ENCODE data around the gene HACD3.
"Not testable (repeated sequence)": the region's sequence is repeated elsewhere in the genome, so short reads cannot be mapped to it uniquely, and the experiment has no call there.

Gene HACD3, protein sequence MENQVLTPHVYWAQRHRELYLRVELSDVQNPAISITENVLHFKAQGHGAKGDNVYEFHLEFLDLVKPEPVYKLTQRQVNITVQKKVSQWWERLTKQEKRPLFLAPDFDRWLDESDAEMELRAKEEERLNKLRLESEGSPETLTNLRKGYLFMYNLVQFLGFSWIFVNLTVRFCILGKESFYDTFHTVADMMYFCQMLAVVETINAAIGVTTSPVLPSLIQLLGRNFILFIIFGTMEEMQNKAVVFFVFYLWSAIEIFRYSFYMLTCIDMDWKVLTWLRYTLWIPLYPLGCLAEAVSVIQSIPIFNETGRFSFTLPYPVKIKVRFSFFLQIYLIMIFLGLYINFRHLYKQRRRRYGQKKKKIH

DNA sequence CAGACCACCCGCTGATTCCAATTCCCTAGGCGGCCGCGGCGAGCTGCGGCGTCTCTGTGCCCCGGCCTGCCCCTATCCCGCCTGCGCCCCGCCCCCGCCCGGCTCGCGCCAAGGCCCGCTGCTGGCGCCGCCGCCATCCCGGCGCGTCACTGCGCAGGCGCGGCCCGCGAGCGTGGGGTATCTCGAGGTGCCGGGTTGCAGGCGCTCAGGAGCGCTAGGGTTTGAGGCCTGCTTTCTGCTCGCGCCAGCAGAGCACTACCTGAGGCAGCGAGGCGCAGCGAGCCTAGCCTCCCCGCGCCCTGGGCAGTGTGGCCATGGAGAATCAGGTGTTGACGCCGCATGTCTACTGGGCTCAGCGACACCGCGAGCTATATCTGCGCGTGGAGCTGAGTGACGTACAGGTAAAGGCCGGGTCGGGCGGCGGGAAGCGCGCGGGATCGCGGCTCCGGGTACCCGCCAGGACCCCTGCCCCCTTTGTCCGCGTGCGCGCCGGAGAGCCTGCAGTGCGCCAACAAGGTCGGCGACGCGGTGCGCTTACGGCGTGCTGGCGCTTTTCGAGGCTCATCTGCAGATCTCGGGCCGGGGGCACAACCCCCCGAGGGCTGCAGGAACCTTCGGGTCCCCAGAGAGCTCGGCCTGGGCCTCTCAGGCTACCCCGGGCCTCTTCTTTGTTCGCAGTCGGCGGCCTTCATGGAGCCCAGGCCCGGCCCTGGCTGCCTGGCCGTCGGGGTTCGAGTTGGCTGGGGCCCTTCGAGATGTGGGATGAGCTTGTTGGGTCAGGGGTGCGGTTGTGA is at the start of gene HACD3:
Gene HACD3 (plus strand): TSS at position 146 of the 794 bp plus-strand sequence. CDS start 169 bp downstream, at position 315.
- DNase-seq, result peak; percentile 84

DNA sequence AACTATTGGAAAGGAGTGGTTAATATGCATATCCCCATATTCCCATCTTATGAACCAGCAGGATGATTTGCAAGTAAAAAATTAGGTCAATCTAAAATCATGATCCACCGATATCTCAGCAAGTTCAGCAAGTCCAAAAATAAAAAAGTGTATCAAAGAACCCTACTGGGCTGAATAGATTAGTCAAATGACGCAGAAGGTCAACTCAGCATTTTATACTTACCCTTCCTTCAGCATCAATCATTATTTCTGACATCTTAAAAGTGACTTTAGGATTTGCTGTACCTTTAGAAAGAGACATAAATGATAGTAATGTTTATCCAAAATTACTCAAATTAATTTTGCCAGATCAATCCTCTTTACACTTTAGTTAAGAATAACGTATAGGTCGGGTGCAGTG is 45.4 kb upstream of the HACD3 start:
- DNase-seq, result no peak

DNA sequence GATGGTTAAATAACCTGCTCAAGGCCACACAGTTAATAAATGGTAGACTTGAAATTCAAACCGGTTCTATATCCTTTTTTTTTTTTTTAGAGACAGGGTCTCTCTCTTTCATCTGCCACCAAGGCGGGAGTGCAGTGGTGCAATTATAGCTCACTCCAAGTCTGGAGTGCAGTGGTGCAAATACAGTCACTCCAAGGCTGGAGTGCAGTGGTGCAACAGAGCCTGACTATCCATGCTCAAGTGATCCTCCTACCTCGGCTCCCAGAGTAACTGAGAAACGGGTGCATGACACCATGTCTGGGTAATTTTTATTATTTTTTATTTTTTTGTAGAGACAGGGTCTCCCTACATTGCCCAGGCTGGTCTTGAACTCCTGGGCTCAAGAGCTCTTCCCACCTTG is 36.2 kb upstream of the HACD3 start:
- DNase-seq, result no peak

DNA sequence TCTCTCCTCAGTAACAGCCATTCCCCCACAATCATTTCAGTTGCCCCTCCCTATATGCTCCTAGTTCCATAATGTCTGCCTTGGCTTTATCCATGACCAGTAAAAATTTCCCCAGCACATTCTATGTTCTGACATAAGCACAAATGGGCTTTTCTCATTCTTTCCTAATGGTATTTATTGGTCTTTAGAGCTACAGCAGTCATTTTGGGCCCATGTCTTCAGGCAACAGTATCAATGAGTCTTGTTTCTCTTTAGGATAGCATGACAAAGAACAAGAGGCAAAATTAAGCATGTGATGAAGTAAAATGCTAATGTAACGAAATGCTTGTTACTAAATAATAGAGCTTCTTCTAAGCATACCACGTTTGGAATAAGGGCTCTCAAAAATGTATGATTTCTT is 20.9 kb upstream of the HACD3 start:
- DNase-seq, result no peak

DNA sequence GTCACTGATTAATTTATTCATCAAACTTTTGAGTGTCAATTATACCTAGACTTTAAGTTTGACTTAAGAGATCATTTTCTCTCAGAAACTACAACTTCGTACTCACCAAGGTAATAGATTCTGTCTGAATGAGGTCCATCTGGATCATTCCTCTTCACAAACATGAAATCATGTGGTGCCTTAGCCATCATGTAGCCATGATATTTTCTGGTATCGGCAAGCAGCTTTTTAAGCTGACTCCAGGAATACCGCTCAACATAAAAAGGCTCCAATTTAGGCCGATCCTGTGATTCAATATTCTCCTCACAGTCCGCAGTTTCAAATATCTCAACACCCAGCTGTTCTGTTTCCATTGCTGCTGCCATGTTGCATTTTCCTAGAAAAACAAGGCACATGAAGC is 18.1 kb upstream of the HACD3 start:
- DNase-seq, result no peak

DNA sequence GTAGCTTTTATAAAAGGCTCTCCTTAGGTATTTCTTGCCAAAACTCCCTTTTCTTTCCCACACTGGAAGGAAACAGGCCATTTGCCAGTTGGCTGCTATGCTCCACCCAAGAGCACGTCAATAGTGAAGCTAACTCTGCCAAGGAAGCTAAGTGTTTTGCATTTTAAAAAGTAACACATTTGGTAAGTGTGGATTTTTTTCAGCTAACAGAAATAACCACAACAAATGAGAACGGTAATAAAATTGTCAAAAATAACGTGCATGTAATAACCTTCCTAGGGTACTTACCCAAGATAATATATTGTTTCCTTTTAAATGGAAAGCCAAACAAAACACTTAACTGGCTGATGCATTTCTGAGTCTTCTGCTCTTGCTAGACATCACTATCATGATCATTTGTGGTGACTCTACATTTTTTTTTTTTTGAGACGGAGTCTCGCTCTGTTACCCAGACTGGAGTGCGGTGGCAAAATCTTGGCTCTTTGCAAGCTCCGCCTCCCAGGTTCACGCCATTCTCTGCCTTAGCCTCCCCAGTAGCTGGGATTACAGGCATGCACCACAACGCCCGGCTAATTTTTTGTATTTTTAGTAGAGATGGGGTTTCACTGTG is 17.4 kb upstream of the HACD3 start:
- DNase-seq, result no peak

DNA sequence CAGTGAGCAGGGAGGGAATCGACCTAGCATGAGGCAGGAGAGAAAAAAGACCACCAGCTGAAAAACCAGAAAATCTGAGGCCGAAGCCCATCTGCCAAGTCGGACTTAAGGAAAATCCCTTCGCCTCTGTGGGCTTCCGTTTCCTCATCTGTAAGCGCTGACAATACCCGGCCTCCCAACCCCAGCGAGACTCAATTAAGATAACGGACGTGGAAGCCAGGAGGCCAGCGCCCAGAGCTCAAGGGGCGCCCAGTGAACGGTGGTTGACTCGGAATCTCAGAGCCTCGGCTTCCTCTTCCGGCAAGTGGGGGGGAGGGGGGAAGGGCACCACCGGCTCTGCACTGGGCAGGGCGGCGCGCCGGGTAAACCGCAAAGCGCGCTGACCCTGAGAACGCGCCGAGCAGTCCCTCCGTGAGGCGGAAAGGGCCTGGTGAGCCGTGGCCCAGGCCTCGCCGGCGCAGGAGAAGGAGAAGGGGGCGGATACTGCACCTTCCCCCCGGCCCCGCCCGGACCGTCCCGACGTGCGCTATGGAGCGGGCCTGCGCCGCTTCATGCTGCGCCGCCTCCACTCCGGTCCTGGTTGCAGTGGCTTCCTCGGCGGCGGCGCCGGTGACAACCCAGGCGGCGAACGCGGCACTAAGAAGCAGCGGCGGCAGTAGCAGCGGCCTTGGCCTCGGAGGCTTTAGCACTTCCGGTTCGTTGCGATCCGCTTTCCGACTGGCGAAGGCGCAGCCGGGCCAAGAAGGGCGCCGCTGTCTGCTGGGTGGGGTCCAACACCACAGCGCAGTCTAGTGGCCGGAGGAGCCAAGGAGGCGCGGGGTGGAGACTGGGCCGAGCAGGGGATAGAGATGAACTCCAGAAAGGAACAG is 13.0 kb upstream of the HACD3 start, which contains the start of gene DPP8:
Gene DPP8 (minus strand): TSS at position 693 of the 869 bp plus-strand sequence. CDS start 5,136 bp downstream, outside the sequence.
- peak; percentile 95 for DNase-seq

DNA sequence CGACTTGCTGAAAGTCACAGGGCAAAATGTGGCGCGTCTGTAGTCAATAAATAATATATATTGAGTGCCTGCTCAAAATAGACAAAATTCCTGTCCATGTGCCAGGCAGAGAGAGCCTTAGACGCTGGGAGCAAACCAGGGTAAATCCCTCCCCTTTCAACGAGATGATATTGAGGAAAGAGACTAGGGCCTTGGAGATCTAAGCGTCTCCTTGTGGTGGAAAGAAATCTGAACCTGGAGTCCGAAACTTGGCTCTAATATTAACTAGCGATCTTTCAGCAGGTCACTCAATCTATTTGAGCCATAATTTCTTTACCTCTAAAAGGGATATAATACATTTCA is 12.4 kb upstream of the HACD3 start:
- DNase-seq, result no peak

DNA sequence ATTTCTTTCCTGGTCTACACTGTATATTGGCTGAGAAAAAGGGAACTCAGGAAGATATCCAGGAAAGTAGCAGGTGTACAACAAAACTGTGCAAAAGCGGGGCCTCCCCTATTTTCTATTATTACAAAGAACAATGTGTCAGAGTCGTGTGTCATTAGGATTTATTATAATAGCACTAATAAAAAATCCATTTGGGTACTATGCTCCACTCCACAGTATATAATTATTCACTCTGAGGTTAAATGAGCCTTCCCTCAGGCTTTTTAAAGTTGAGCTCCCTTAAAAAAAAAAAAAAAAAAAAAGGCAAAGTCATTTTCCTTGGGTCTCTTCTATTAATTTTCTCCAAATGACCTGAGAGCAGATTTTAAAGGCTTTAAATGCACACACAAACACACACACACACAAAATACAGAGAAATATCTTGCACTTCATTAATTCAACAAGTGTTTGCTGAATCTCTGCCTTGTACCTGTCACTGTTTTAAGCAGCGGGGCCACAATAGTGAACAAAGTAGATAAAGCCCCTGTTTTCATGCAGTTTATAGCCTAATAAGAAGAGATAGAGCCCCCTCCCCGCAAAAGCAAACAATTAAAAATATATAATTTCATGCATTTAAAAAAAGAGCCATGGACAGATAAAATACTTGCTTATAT is 11.5 kb upstream of the HACD3 start:
- no peak for DNase-seq

DNA sequence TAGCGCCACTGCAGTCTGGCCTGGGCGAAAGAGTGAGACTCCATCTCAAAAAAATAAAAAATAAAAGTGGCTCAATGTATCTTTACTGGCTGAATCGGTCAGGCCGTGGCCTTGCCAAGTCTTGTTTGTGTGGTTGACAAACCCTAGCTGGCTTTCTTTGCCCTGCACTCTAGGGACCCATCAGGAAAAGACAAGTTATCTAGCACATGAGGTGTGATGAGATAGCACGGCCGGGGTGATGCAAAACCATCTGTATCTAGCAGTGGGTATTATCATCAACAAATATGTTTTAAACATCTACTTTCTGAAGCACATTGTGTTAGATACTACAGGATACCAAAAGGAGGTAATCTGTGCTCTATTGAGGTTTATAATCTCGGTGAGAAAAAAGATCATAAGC is 8.9 kb upstream of the HACD3 start:
- DNase-seq, result no peak

DNA sequence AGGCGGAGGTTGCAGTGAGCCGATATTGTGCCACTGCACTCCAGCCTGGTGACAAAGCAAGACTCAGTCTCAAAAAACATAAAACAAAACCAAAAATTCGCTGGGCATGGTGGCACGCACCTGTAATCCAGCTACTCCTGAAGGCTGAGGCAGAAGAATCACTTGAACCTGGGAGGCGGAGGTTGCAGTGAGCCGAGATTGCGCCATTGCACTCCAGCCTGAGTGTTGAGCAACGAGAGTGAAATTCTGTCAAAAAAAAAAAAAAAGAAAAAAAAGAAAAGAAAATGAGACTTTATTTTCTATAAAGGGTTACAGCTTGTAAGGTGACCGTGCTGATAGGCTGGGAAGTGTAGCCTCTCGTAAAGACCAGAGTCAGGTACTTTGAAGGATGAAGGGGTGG is 6.0 kb upstream of the HACD3 start:
- DNase-seq, result no peak

DNA sequence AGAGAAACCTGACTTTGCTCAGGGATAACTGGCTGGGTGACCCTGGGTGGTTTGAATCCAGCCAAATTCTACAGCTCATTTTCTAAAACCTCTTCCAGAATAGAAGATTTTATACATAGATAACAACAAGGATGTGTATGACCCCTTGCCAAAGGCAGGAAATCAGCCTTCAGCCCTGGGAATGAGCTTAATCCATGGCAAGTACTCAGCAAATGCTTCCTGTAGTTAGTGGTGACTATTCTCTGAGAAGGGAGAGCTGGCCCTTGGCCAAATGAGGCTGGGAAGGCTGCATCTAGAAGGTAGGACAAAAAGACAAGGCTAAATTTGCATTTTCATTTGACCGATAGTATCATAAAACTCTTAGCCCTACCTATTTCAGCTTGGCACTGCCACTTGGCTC is 4.6 kb upstream of the HACD3 start:
- DNase-seq, result peak; percentile 65

DNA sequence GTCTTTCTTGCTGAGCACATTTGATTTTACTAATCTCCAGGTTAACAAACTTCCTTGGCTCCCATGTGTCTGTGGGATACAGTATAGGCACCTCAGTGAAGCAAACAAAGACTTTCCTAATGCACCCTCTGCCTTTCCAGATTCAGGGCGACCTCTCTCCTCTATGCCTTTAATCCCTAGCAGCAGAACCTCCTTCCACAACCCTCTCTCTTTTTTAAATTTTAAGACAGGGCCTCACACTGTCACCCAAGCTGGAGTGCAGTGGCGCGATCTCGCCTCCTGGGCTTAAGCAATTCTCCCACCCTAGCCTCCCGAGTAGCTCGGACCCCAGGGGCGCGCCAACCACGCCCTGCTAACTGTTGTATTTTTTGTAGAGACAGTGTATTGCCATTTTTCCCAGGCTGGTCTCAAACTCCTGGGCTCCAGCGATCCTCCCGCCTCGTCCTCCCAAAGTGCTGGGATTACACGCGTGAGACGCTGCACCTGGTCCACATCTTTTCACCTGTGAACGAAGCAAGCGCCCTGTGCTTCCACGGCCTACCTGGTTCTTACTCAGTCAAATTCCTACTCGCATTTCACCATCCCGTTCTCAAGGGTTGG is 1.7 kb upstream of the HACD3 start:
- no peak for DNase-seq

DNA sequence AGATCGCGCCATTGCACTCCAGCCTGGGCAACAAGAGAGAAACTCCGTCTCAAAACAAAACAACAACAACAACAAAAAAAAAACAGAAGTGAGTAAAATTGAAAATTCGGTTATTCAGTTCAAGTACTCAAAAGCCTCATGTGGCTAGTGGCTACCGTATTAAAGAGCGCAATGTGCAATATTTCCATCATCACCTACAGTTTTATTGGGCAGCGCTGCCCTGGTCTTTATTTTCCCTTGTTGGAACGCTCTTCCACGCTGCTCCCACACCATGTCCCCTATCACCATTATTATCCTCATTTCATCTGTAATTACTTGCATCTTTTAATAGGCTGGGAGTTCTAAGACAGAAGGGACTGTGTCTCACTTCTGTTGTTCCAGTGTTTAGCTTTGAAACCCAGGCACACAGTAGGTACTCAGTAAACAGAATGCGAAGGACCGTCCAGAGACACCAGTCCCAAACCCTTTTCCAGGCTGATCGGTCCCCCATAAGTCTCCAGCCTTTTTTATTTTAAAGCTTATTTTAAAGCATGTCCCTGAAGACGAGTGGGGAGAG is 423 bp upstream of the HACD3 start:
- DNase-seq, result no peak

DNA sequence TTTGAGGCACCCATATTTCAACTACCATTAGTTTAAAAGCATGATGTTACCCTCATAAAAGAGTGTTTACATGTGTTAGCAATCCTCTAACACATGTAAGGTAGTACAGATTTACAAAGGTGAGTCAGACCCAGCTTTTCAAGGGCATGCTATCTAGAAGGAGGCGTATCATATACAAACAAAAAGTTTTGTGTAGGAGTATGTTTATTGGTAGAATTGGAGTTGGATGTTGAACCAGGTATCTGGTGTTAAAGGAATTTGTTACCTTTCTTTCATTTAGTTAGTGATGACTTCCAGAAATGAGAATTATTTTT is 2.4 kb downstream of the HACD3 start:
- peak; percentile 18 for DNase-seq

DNA sequence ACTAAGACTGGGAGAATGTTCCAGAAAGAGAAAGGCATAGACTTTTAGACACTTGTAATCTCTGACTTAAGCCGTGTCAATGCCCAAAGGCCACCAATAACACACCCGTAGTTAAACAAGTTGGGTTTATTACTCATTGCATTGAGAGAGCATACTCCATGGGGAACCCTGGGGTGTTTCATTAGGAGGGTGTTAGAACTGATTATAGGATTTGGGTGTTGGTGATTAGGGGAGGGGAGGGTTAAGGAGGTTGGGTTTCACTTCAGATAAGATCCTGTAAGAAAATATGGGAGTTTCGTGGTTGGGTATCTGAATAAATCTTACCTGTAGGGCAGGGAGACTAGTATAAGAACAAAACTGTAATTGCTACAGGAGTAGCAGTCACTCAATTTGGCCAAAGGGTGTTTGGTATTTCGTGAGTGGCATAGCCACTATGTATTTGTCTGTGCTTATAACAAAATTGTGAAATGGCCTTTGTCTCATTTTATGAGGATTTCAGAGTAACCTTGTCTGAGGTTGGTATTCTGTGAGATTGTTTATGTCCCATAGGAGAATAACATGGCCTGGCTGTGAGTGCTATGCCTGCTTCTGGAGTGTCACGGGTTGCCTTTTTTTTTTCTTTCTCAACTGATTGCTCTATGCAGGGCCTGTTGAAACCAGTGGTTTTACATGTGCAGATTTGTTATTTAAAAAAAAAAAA is 2.9 kb downstream of the HACD3 start:
- no peak for DNase-seq

DNA sequence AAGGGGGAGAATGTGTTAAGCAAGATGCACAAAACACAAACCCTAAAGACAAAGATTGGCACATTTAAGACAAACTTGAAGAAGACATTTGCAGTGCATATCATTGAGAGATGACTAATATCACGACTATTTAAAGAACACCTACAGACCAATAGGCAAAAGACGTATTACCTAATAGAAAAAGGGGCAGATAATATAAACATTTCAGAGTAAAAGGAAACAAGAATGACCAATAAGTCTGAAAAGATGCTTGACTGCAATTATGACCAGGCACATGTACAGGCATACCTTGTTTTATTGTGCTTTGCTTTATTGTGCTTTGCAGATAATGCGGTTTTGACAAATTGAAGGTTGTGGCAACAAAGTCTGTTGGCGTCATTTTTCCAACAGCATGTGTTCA is 4.9 kb downstream of the HACD3 start:
- peak; percentile 8 for DNase-seq

DNA sequence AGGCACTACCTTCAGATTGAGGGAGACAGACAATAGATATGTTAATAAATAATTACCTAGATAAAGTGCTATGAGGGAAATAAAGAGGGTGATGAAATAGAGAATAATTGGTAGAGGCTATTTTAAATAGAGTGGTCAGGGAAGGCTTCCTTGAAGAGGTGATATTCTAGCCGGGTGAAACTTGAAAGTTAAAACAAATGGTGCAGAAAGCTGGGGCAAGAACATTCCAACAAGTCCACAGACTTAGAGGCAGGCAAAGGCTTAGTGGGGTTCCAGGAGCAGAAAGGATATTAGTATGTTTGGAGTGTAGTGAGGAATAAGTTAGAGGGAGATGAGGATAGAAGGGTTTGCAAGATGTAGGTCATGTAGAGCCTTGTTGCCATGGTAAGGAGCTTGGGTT is 10.1 kb downstream of the HACD3 start:
- no peak for DNase-seq

DNA sequence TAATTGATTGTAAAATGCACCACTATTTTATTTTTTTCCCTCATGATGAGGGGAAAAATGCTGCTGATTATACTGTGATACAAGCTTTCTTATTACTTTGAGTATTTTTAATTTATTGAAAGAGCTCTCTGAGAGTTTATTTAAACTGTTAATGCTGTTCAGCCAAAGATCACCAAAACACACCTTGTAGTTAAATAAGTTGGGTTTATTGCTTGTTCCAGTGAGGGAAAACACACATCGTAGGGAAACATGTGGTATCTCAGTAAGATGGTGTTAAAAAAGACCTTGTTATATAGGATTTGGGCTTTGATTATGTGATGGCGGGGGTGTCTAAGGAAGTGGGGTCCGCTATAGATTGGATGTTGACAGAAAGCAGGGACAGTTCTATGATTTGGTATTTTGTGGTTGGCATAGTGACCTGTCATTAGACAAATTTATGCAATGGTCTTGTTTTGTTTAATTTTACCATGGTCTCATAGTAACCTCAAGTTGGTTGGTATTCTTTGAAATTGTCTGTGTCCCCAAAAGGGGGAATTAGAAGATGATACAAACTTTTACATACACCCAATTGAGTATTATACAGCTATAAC is 11.1 kb downstream of the HACD3 start:
- DNase-seq, result no peak

DNA sequence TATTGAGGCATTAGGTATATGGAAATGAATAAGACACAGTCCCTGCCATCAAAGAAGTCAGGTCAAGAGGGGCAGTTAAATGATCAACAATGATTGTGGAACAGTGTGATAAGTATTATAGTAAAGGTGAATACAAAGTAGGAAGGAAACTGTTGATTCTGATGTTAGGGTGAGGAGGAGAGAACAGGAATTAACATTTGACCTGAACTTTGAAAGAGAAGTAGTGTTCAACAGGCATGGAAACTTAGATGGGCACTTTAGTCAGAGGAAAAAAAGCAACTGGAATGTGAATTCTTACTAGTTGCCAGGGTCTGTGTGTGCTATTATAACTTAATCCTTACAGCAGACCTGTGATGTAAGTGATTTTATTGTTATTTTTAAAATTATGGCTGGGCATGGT is 17.6 kb downstream of the HACD3 start:
- DNase-seq, result no peak

DNA sequence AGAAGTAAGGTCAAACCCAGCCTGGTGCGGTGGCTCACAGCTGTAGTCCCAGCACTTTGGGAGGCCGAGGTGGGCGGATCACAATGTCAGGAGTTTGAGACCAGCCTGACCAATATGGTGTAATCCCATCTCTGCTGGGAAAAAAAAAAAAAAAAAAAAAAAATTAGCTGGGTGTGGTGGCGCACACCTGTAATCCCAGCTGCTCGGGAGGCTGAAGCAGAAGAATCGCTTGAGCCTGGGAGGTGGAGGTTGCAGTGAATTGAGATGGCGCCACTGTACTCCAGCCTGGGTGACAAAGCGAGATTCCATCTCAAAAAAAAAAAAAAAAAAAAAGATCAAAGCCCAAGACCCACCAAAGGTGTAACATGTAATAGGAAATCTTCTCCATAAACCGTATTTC is 19.0 kb downstream of the HACD3 start:
- not testable (repeated sequence) for DNase-seq
